GM10248 (cell line): ENCODE data around the gene GTPBP4.

Experiments used
- CTCF ChIA-PET: fragments of 300-600 bp; sonication (Branson Sonifier 250); formaldehyde crosslinking; extraction: SDS; loops from one replicate; lab custom pipeline; 2021; ENCODE audit warnings: antibody characterized with exemption; lab: Yijun Ruan, JAX
- POLR2A ChIA-PET: fragments of 350-650 bp; sonication (Branson Sonifier 250); formaldehyde crosslinking; extraction: SDS; loops from one replicate; lab custom pipeline; 2020; ENCODE audit warnings: antibody characterized with exemption; lab: Yijun Ruan, JAX
- DNase-seq: peaks from one replicate; pipeline ENCODE4 v3.0.0; 2012; ENCODE audit errors: extremely low spot score
- CTCF ChIP-seq: IDR thresholded peaks from 2 replicates; pipeline ENCODE4 v1.5.1; 2012; ENCODE audit warnings: mild to moderate bottlenecking, low read depth; ENCODE audit errors: extremely low read depth, missing control alignments, control extremely low read depth

The GTPBP4 gene

GRCh38 chr10:970311-971149 lies 17.7 kb upstream of the GTPBP4 start:
- ChIA-PET CTCF (interaction anchor here (1.1 to 1.7 kb wide), 3 partner anchors 8 to 23 kb away, joined by 3 to 4 read pairs (median 3); no protein-coding TSS in a partner anchor), POLR2A (no interaction called here)
- no peak for TF ChIP-seq CTCF
- no peak for DNase-seq

- ChIA-PET POLR2A (no interaction called here), CTCF (interaction anchor here (1.1 to 1.7 kb wide), 3 partner anchors 8 to 22 kb away, joined by 3 to 4 read pairs (median 3); no protein-coding TSS in a partner anchor)
- TF ChIP-seq CTCF: no peak
- DNase-seq: no peak
These were observed 17.1 kb upstream of the GTPBP4 start for GRCh38 chr10:971150-971542.

DNA sequence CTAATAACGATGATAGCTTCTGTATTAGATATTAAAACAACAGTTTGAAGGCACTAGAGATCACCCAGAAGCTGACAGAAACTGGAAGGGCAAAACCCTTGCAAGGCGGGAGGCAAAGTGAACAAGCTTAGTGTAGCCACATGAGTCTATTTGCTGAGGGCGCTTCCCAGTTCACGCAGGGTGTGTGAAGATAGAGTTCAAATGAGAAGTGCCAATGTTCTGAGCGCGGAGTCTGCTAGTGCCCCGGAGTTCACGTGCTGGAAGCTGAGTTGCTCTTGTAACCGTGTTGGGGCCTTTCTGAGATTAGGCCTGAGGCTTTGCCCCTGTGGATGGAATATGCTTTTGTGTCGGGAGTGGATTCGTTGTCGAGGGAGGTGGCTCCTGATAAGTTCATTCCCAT lies 16.6 kb upstream of the GTPBP4 start:
- no peak for TF ChIP-seq CTCF
- POLR2A ChIA-PET: no interaction called here
- CTCF ChIA-PET: interaction anchor here (1.1 to 1.7 kb wide), 3 partner anchors 9 to 22 kb away, joined by 3 to 4 read pairs (median 3); no protein-coding TSS in a partner anchor
- no peak for DNase-seq

DNA sequence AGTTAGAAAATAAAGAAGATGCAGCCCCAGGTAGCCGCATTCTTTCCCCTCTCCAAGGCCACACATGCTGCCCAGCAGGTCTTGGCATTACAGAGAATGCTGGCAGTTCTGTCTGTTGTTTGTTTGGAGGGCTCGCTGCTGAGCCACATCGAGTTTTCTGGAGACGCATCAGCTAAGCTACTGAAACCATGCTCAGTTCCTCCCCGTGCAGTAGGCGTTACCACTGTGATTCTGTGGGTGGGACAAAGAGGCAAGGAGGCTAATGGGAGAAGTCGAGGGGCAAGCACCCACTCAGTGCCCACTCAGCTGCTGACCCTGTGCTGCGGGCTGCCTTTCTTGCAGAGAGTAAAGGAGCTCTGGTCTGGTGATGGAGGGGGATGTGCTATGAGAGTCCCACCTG lies 15.5 kb upstream of the GTPBP4 start:
- no peak for TF ChIP-seq CTCF
- no peak for DNase-seq
- ChIA-PET CTCF (interaction anchor here (1.6 to 2.7 kb wide), 2 partner anchors 12 to 14 kb away, joined by 7 to 11 read pairs; partner anchors contain the start of gene GTPBP4), POLR2A (interaction anchor here (0.5 kb wide), 1 partner anchor 63 kb away, joined by 3 read pairs; no protein-coding TSS in a partner anchor)

DNA sequence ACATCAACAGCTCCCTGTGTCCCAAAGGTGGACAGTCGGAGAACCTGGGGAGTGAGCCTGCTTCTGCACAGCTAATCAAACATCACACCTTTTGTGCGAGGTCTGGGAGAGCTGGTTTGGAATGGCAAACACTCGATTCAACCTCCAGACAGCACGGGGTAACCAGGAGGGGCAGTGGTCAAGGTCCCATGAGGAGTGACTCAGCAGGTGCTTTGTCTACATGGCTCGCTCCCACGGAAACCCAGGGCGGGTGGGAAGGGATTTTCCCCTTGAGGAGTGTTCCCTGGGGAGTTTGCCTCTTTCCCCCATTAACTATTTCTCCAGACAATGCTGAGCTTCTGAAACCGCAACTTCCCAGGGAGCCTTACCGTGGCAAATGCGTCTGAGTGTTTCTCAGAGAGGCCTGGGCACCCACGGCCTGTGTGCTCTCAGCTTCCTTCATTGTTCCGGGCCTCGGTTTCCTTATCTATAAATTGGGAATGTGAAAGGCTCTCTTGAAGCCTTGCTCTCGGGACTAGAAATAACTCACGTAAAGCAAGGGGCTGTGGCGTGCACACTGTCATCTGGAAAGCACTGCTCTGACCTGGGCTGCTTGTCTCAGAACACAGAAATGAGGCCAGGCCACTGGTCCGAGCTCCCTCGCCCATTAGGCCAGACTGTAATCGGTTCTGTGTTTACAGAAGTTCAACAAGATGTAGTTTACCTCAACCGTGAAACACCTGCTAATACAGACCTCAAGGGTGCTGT lies 14.0 kb upstream of the GTPBP4 start:
- no peak for DNase-seq
- ChIA-PET CTCF (interaction anchor here (1.0 to 2.7 kb wide), 5 partner anchors 9 to 61 kb away, joined by 3 to 11 read pairs (median 3); partner anchors contain the start of gene GTPBP4), POLR2A (interaction anchor here (0.6 to 1.3 kb wide), 3 partner anchors 14 to 62 kb away, joined by 3 to 8 read pairs (median 4); partner anchors contain the start of gene GTPBP4)
- TF ChIP-seq CTCF: no peak

DNA sequence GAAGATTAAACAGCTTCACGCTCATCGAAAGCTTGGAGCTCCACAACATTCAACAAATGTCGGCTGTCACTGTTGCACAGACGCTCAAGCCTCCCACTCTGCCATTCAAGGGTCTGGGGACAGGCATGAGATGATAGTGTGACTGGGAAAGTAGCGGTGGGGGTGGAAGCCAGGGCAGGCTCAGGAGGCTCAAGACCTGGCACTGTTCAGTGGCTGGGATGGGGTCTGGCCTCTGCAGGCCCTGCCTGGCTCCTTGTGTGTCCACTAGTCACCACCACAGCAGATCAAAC lies 13.5 kb upstream of the GTPBP4 start:
- ChIA-PET CTCF (interaction anchor here (1.4 to 2.7 kb wide), 3 partner anchors 12 to 60 kb away, joined by 3 to 11 read pairs (median 3); partner anchors contain the start of gene GTPBP4), POLR2A (interaction anchor here (1.3 kb wide), 1 partner anchor 61 kb away, joined by 4 read pairs; no protein-coding TSS in a partner anchor)
- DNase-seq: no peak
- no peak for TF ChIP-seq CTCF
